OCI-LY7 (cell line): ENCODE data around the gene YOD1. TPM values are rescaled to one million over a fixed set of nuclear protein-coding genes. Genes with fewer than 3 reads are reported as not detected.

Experiments used
- BruUV-seq: library from RNA; stranded (reverse); fragments of 400-500 nt; replicated peaks from 2 replicates; lab custom pipeline; 2021; lab: Mats Ljungman, UMichigan
- CTCF ChIA-PET: fragments of 300-600 bp; sonication (Branson Sonifier 250); formaldehyde crosslinking; loops from one replicate; lab custom pipeline; 2022; ENCODE audit warnings: antibody characterized with exemption; ENCODE audit not compliant: unreplicated experiment; lab: Charles Lee
- POLR2A ChIA-PET: fragments of 300-600 bp; sonication (Branson Sonifier 250); formaldehyde crosslinking; loops from one replicate; lab custom pipeline; 2022; ENCODE audit warnings: antibody characterized with exemption; lab: Charles Lee
- DNase-seq: peaks from one replicate; pipeline ENCODE4 v3.0.0-alpha.2; 2015; ENCODE audit warnings: low spot score
- H2AFZ ChIP-seq: fragments of 200-600 bp; sonication (generic), shearing (Covaris generic); 2 replicates; pipeline ENCODE4 v1.6.1; 2014; ENCODE audit warnings: mild to moderate bottlenecking, antibody characterized with exemption, low read length, moderate library complexity
- H3K27ac ChIP-seq: fragments of 200-600 bp; sonication (generic); 2 replicates; pipeline ENCODE4 v1.5.1; 2014; ENCODE audit warnings: mixed run types, low read depth, mild to moderate bottlenecking, moderate library complexity, low read length, inconsistent platforms; ENCODE audit not compliant: poor library complexity, severe bottlenecking
- H3K36me3 ChIP-seq: fragments of 200-600 bp; sonication (generic); 2 replicates; pipeline ENCODE4 v1.6.1; 2014; ENCODE audit warnings: mild to moderate bottlenecking, antibody characterized with exemption, low read length, moderate library complexity, mixed read lengths; ENCODE audit not compliant: insufficient read depth
- H3K4me1 ChIP-seq: fragments of 200-600 bp; sonication (generic); 2 replicates; pipeline ENCODE4 v1.5.1; 2014; ENCODE audit warnings: mild to moderate bottlenecking, low read length; ENCODE audit not compliant: insufficient read depth, poor library complexity, severe bottlenecking
- H3K4me2 ChIP-seq: fragments of 200-600 bp; sonication (generic); 2 replicates; pipeline ENCODE4 v1.6.1; 2014; ENCODE audit warnings: mild to moderate bottlenecking, low read length
- H3K4me3 ChIP-seq: fragments of 200-600 bp; sonication (generic); 2 replicates; pipeline ENCODE4 v1.5.1; 2014; ENCODE audit warnings: mild to moderate bottlenecking, low read depth, low read length; ENCODE audit not compliant: poor library complexity, severe bottlenecking
- H3K79me2 ChIP-seq: fragments of 200-600 bp; sonication (generic); 2 replicates; pipeline ENCODE4 v1.6.1; 2016; ENCODE audit warnings: low read depth, mild to moderate bottlenecking, low read length, moderate library complexity, mixed read lengths; ENCODE audit not compliant: insufficient read depth
- H3K9me2 ChIP-seq: fragments of 200-600 bp; sonication (generic); 2 replicates; pipeline ENCODE4 v1.6.1; 2016; ENCODE audit warnings: mild to moderate bottlenecking, low read length, mixed read lengths; ENCODE audit not compliant: insufficient read depth
- H3K9me3 ChIP-seq: fragments of 200-600 bp; sonication (generic); 2 replicates; pipeline ENCODE4 v1.6.1; 2014; ENCODE audit warnings: mild to moderate bottlenecking, mixed run types, low read length, mixed read lengths
- H4K20me1 ChIP-seq: fragments of 200-600 bp; sonication (generic); 2 replicates; pipeline ENCODE4 v1.6.1; 2014; ENCODE audit warnings: mild to moderate bottlenecking, antibody characterized with exemption, low read length, moderate library complexity, mixed read lengths; ENCODE audit not compliant: insufficient read depth
- CTCF ChIP-seq: fragments of 200-600 bp; sonication (generic); conservative IDR thresholded peaks from 2 replicates; pipeline ENCODE4 v1.5.1; 2014; ENCODE audit warnings: mild to moderate bottlenecking, antibody characterized with exemption, low read length, moderate library complexity, mixed read lengths
- EZH2phosphoT487 ChIP-seq: fragments of 200-600 bp; sonication (generic); IDR thresholded peaks from 2 replicates; pipeline ENCODE4 v1.6.1; 2018; ENCODE audit warnings: low read depth, borderline replicate concordance, mild to moderate bottlenecking, mixed run types, antibody characterized with exemption, low read length, moderate library complexity, mixed read lengths
- intact Hi-C: fragments of 100-400 bp; cut with micrococcal nuclease; formaldehyde crosslinking; loops from one replicate; pipeline ENCODE4 v1.10.0; 2022; ENCODE audit not compliant: unreplicated experiment
- total RNA-seq, 2 experiments: library from RNA; depleted of rRNA in 1 of 2; stranded (reverse); fragments of >200 nt in 1 of 2; shearing (Covaris generic) in 1 of 2; gene quantifications; 2 replicates each; pipeline ENCODE4 v1.2.3, GENCODE V29; 2014 to 2022

The YOD1 gene
- total RNA-seq, 2 experiments from 2014 or later, result 16.2 to 16.5 TPM

- intact Hi-C loops, result loop anchor here (10.0 kb wide), 1 partner anchor 69 kb away; no protein-coding TSS in a partner anchor
- H3K79me2 ChIP-seq, result no peaks in the 10 kb centered on the region
- ChIA-PET POLR2A (interaction anchor here (0.7 to 1.2 kb wide), 2 partner anchors 15 to 27 kb away, joined by 3 read pairs; partner anchors contain the start of gene C1orf116), CTCF (no interaction called here)
- no peak for DNase-seq
- H3K36me3 ChIP-seq, result no peaks in the 10 kb centered on the region
- no peak overlapping the region for H3K27ac ChIP-seq
- no peak overlapping the region for H2AFZ ChIP-seq
- no peak overlapping the region for H3K4me2 ChIP-seq
- H3K9me2 ChIP-seq, result no peaks in the 10 kb centered on the region
- H3K4me3 ChIP-seq, result no peak overlapping the region
- H3K4me1 ChIP-seq, result no peaks in the 10 kb centered on the region
- no TSS peak for BruUV-seq
- H4K20me1 ChIP-seq, result no peaks in the 10 kb centered on the region
- no peak for TF ChIP-seq CTCF
- TF ChIP-seq EZH2phosphoT487, result no peak
- H3K9me3 ChIP-seq, result no peaks in the 10 kb centered on the region
Measured at GRCh38 chr1:207006083-207006482, 44.9 kb downstream of the YOD1 start.

- no peaks in the 10 kb centered on the region for H4K20me1 ChIP-seq
- no peak overlapping the region for H3K4me3 ChIP-seq
- no peak overlapping the region for H2AFZ ChIP-seq
- H3K9me3 ChIP-seq, result no peaks in the 10 kb centered on the region
- peak; percentile 55 for DNase-seq
- no peaks in the 10 kb centered on the region for H3K36me3 ChIP-seq
- POLR2A ChIA-PET, result interaction anchor here (0.6 kb wide), 1 partner anchor 16 kb away, joined by 3 read pairs; no protein-coding TSS in a partner anchor
- CTCF ChIA-PET, result no interaction called here
- BruUV-seq, result no TSS peak
- no peaks in the 10 kb centered on the region for H3K79me2 ChIP-seq
- intact Hi-C loops, result loop anchor here (10.0 kb wide), 1 partner anchor 70 kb away; no protein-coding TSS in a partner anchor
- H3K4me1 ChIP-seq, result no peaks in the 10 kb centered on the region
- H3K27ac ChIP-seq, result no peak overlapping the region
- no peak overlapping the region for H3K4me2 ChIP-seq
- TF ChIP-seq EZH2phosphoT487 (no peak), CTCF (peak; percentile 86)
- no peaks in the 10 kb centered on the region for H3K9me2 ChIP-seq
Measured at GRCh38 chr1:207004931-207005830, 45.8 kb downstream of the YOD1 start.
